Erythroblast (primary cell): ENCODE data around the gene GPR152.

Source experiments
- GATA1 ChIP-seq: IDR thresholded peaks from 2 replicates; pipeline ENCODE4 v1.6.1; 2011; ENCODE audit warnings: low read depth, mild to moderate bottlenecking, control low read depth, low read length, moderate library complexity
- POLR2A ChIP-seq: IDR thresholded peaks from 2 replicates; pipeline ENCODE4 v1.6.1; 2011; ENCODE audit warnings: mild to moderate bottlenecking, low read length

GRCh38 chr11:67499808-67500483 is 47.4 kb upstream of the GPR152 start:
- TF ChIP-seq POLR2A (no peak), GATA1 (no peak)
